Esophagus squamous epithelium (tissue), 5 donors: ENCODE results near the gene CPNE5. TPM values are rescaled to one million over a fixed set of nuclear protein-coding genes. Genes with fewer than 3 reads are reported as not detected.

Experiments used
- DNase-seq: peaks from one replicate; lab custom pipeline; 2025; lab: John Stamatoyannopoulos, UW
- H3K27ac ChIP-seq, 4 donors: fragments of 200-600 bp; sonication (generic); one replicate each; pipeline ENCODE4 v1.5.1; 2016 to 2019; ENCODE audit warnings: mild to moderate bottlenecking in 1 of 4
- H3K27me3 ChIP-seq, 4 donors: fragments of 200-600 bp; sonication (generic); 1 replicate in 3 of 4; 2 replicates in 1 of 4; pipeline versions ENCODE4 v1.5.1 to v1.6.0; 2017 to 2021; ENCODE audit warnings: antibody characterized with exemption in 1 of 4
- H3K36me3 ChIP-seq, 3 donors: fragments of 200-600 bp; sonication (generic); one replicate each; pipeline ENCODE4 v1.5.1; 2016 to 2019
- H3K4me1 ChIP-seq, 3 donors: fragments of 200-600 bp; sonication (generic); one replicate each; pipeline ENCODE4 v1.5.1; 2017 to 2019
- H3K4me3 ChIP-seq, 4 donors: fragments of 200-600 bp; sonication (generic); 1 replicate in 3 of 4; 2 replicates in 1 of 4; pipeline ENCODE4 v1.5.1; 2016 to 2019; ENCODE audit warnings: mild to moderate bottlenecking in 2 of 4, moderate library complexity in 1 of 4
- H3K9me3 ChIP-seq, 3 donors: fragments of 200-600 bp; sonication (generic); one replicate each; pipeline ENCODE4 v1.5.1; 2016 to 2019
- POLR2A ChIP-seq, 4 donors: fragments of 450-650 bp; IDR thresholded peaks; one replicate each; pipeline ENCODE4 v1.6.1; 2017; ENCODE audit warnings: antibody characterized with exemption in 4 of 4, mild to moderate bottlenecking in 4 of 4, moderate library complexity in 3 of 4
- WGBS, 2 donors: methylation state at CpG; one replicate each; pipeline ENCODE4 v1.1.5; 2018; 5-methylcytosine and 5-hydroxymethylcytosine counted together
- intact Hi-C: fragments of 100-400 bp; cut with DNase I; formaldehyde crosslinking; loops from one replicate; pipeline ENCODE4 v1.15.0; 2022
- total RNA-seq, 4 donors: library from RNA; depleted of rRNA; stranded (reverse); fragments of >200 nt; gene quantifications; one replicate each; pipeline ENCODE4 v1.1.0, GENCODE V29; 2016
- TF ChIP-seq, protein P1 (sequence below), 6 experiments: fragments of 450-650 bp in 4 of 6; fragments of 200-600 bp in 2 of 6; sonication (generic) in 2 of 6; IDR thresholded peaks; one replicate each; pipeline ENCODE4 v1.5.1; 2016 to 2019; ENCODE audit warnings: antibody characterized with exemption in 6 of 6, mild to moderate bottlenecking in 4 of 6, moderate library complexity in 4 of 6
- donor health status: DM: yes; HTN: yes; CAD: no.

CPNE5 gene
- total RNA-seq, 4 donors from 2014 or later, result 1.2 to 2.5 (median 1.5) TPM

DNA sequence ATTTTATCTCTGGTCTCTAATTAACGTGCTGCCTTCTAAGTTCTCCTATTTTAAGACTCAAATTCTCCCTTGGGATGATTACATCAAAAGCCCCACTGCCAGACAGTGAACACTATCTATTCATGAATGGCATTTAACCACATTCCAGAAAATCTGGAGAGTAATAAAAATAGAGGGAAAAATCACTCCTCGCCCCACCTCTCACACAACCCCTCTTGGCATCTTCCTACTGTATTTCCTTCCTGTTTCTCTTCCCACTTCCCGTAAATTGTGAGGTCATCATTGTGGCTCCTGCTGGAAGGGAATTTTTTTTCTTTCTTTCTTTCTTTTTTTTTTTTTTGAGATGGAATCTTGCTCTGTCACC is 110.1 kb downstream of the CPNE5 start:
- 42 to 58% methylated on average over 3 of the region's 3 CpGs for WGBS, 2 donors
- H3K36me3 ChIP-seq, result no peaks in the 10 kb centered on the region
- intact Hi-C loops, result no loop called here

DNA sequence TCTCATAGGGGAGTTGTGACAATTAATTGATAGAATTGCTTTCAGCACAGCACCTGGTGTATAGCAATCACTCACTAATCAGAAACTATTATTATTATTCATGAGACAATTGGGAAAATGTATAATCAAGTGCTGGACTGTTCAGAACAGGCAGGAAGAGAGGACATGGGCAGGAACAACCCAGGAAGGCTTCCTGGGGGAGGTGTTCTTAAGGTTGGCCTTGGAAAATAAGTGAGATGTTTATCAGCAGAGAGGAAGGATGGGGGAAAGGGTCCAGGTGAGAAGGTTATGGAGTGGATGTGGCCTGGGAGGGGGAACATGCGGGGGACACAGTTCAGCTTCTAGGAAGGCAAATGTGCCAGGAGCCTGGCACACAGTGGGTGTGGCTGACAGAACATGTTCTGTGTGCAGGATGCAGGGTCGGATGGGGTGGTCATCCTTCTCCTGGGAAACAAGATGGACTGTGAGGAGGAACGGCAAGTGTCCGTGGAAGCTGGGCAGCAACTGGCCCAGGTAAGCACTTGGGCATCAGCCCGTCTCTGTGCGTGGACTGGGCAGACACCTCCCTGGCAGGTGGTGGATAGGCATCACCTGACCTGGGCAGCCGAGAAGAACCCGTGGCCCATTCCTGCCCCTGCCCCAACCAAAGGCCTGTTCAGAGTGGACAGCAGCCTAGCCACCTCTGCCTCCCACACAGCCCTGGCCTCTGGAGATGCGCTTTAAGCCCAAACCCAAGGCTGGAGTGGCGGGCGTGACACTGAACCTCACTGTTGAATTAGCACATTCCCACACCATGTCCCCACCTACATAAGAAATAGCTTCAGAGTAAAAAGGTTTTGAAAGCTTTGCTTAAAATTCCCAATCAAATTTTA is 110.7 kb downstream of the CPNE5 start:
- Histone ChIP-seq H3K4me1 (peaks cover 0 to 7% (median 0%) of the 10 kb centered on the region in 3 donors), H3K27ac (no peak overlapping the region), H3K9me3 (no peaks in the 10 kb centered on the region), H3K4me3 (no peak overlapping the region), H3K36me3 (no peaks in the 10 kb centered on the region), H3K27me3 (no peaks in the 10 kb centered on the region)
- WGBS, 2 donors, result 90 to 92% methylated on average over 11 of the region's 11 CpGs
- intact Hi-C loops, result no loop called here
- TF ChIP-seq, protein P1, sequence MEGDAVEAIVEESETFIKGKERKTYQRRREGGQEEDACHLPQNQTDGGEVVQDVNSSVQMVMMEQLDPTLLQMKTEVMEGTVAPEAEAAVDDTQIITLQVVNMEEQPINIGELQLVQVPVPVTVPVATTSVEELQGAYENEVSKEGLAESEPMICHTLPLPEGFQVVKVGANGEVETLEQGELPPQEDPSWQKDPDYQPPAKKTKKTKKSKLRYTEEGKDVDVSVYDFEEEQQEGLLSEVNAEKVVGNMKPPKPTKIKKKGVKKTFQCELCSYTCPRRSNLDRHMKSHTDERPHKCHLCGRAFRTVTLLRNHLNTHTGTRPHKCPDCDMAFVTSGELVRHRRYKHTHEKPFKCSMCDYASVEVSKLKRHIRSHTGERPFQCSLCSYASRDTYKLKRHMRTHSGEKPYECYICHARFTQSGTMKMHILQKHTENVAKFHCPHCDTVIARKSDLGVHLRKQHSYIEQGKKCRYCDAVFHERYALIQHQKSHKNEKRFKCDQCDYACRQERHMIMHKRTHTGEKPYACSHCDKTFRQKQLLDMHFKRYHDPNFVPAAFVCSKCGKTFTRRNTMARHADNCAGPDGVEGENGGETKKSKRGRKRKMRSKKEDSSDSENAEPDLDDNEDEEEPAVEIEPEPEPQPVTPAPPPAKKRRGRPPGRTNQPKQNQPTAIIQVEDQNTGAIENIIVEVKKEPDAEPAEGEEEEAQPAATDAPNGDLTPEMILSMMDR (IDR thresholded peaks at IDR 0.05), result no peak
- no peak for TF ChIP-seq POLR2A (IDR thresholded peaks at IDR 0.05)
- DNase-seq, result no peak

More for the DNA sequence above, 110.1 kb downstream of the CPNE5 start:
- H3K4me1 ChIP-seq, result peaks cover 0 to 6% (median under 1%) of the 10 kb centered on the region in 3 donors
- no peaks in the 10 kb centered on the region for H3K27me3 ChIP-seq
- H3K27ac ChIP-seq, result no peak overlapping the region
- H3K4me3 ChIP-seq, result no peak overlapping the region
- no peak for TF ChIP-seq POLR2A (IDR thresholded peaks at IDR 0.05)
- TF ChIP-seq, protein P1 (IDR thresholded peaks at IDR 0.05), result no peak
- no peaks in the 10 kb centered on the region for H3K9me3 ChIP-seq
- no peak for DNase-seq

DNA sequence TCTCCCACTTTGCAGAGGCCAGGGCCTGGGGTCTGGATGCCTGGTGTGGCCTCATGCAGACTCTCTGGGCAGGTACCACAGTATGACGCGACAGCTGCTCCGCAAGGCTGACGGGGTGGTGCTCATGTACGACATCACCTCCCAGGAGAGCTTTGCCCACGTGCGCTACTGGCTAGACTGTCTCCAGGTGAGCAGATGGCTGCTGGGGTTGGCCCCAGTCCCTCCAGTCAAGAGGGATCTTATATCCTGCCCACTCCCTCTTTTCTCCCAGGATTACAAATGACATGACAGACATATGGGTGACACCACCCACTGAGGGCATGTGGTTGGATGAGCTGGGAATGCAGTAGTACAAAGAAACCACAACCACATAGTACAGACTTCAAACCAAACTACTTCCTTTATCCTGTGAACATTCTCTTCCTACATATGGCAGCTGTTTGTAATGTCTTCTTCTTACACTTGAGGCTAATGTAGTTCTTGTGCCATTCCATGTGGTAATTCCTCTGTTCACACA is 111.7 kb downstream of the CPNE5 start:
- Histone ChIP-seq H3K36me3 (no peaks in the 10 kb centered on the region), H3K9me3 (no peaks in the 10 kb centered on the region), H3K27ac (no peak overlapping the region), H3K27me3 (no peaks in the 10 kb centered on the region), H3K4me3 (no peak overlapping the region), H3K4me1 (peaks cover 0 to 16% (median under 1%) of the 10 kb centered on the region in 3 donors)
- no peak for DNase-seq
- TF ChIP-seq, protein P1 (IDR thresholded peaks at IDR 0.05), result no peak
- TF ChIP-seq POLR2A (IDR thresholded peaks at IDR 0.05), result no peak
- 67 to 84% methylated on average over 1 to 7 of the region's 7 CpGs for WGBS, 2 donors
- intact Hi-C loops, result no loop called here

DNA sequence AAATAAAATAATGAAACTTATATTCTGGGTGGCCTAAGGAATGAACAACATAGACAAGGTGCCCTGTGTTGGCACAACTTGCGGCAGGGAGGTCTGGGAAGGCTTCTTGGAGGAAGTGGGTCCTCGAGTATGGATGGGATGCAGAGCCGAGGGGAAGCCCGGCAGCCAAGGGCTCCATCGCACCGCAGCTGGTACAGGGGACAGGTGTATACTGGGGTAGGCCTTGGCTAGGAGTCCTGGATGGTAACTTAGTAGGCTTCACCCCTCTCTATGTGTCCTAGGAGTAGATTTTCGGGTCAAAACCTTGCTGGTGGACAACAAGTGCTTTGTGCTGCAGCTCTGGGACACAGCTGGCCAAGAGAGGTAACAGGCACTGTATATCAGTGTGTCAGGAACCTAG is 113.7 kb downstream of the CPNE5 start:
- Histone ChIP-seq H3K9me3 (no peaks in the 10 kb centered on the region), H3K4me1 (peaks cover 0 to 28% (median 4%) of the 10 kb centered on the region in 3 donors), H3K36me3 (no peaks in the 10 kb centered on the region), H3K27ac (no peak overlapping the region), H3K27me3 (no peaks in the 10 kb centered on the region), H3K4me3 (no peak overlapping the region)
- TF ChIP-seq, protein P1 (IDR thresholded peaks at IDR 0.05), result no peak
- no peak for TF ChIP-seq POLR2A (IDR thresholded peaks at IDR 0.05)
- intact Hi-C loops, result no loop called here
- DNase-seq, result no peak
- WGBS, 2 donors, result 83 to 89% methylated on average over 3 to 6 of the region's 7 CpGs
